ENCODE measurements around the gene SMARCC1.
A peak's percentile ranks its signal among the peaks of the same experiment; 100 is the strongest.
"Not testable (repeated sequence)": the region's sequence is repeated elsewhere in the genome, so short reads cannot be mapped to it uniquely, and the experiment has no call there.

The SMARCC1 gene

DNA sequence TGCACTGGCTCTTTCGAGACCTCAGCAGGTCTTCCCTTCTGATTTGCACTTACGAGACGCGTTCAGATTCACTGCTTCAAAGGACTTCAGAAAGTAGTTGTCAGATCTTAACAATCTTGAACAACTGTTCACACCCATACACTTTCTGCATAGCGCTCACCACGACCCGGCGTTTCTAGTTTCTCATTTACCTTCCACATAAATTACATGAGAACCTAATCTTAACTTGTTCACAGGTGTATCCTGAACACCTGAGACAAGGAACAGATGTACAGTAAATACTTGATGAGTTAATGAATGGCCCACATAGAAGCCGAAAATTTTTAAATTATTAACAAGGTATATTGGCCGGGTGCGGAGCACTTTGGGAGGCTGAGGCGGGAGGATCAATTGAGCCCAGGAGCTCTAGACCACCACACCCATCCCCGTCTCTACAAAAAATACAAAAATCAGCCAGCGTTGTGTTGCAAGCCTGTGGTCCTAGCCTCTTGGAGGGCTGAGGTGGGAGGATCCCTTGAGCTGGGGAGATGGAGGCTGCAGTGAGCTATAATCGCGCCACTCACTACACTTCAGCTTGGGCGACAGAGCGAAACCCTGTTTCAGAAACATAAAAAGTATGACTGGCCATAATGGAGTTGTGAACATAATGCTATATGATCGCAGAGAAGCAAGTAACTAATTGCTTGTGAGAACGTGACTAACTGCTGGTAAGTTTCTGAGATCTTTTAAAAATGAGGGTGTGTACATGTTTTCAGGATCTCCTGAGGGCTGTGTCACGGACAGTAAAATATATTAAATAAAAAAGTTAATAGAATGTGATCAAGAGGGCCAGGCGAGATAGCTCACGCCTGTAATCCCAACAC lies 984 bp upstream of the SMARCC1 start:
- Mint-ChIP-seq H3K9me3 (no peaks in the 10 kb centered on the region), H3K4me1 (peaks cover 16% of the 10 kb centered on the region)
- no peak for ATAC-seq

GRCh38 chr3:47780741-47781684 lies 680 bp downstream of the SMARCC1 start:
- peaks cover 55% of the 10 kb centered on the region for H3K36me3 Mint-ChIP-seq
- H3K4me3 Mint-ChIP-seq, result peak overlapping the region; percentile 91
- peak overlapping the region; percentile 98 for H3K27ac Mint-ChIP-seq
- ATAC-seq (peak; percentile 60), DNase-seq (ENCODE audit: low spot score in 2 of 2) (no peak)
- H3K4me1 Mint-ChIP-seq, result peaks cover 16% of the 10 kb centered on the region
- H3K9me3 Mint-ChIP-seq, result no peaks in the 10 kb centered on the region

More for the DNA sequence above, 984 bp upstream of the SMARCC1 start:
- H3K27ac Mint-ChIP-seq, result peak overlapping the region; percentile 98
- H3K4me3 Mint-ChIP-seq, result peak overlapping the region; percentile 91
- peaks cover 41% of the 10 kb centered on the region for H3K36me3 Mint-ChIP-seq
- no peak for DNase-seq (ENCODE audit: low spot score in 2 of 2)

DNA sequence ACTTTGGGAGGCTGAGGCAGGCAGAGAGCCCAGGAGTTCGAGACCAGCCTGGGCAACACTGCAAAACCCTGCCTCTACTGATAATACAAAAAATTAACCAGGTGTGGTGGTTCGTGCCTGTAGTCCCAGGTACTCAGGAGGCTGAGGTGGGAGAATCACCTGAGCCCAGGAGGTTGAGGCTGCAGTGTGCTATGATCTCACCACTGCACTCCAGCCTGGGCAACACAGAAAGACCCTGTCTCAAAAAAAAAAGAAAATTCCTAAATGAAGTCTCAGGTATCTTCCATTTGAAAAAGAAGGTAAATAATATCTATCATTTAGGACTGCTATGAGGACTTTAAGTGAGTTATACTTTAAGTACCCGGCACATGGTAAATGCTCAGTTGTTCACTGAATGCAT lies 2.9 kb downstream of the SMARCC1 start:
- H3K9me3 Mint-ChIP-seq, result no peaks in the 10 kb centered on the region
- H3K4me1 Mint-ChIP-seq, result peaks cover 22% of the 10 kb centered on the region
- no peak overlapping the region for H3K27ac Mint-ChIP-seq
- no peak for DNase-seq (ENCODE audit: low spot score in 2 of 2)
- H3K4me3 Mint-ChIP-seq, result no peak overlapping the region
- peaks cover 70% of the 10 kb centered on the region for H3K36me3 Mint-ChIP-seq
- ATAC-seq, result no peak

- Mint-ChIP-seq H3K9me3 (no peaks in the 10 kb centered on the region), H3K4me1 (peaks cover 7% of the 10 kb centered on the region), H3K4me3 (no peak overlapping the region), H3K36me3 (peaks cover 89% of the 10 kb centered on the region), H3K27ac (no peak overlapping the region)
- DNase-seq (ENCODE audit: low spot score in 2 of 2), result no peak
- no peak for ATAC-seq
Observed at GRCh38 chr3:47772788-47773187, 8.9 kb downstream of the SMARCC1 start.

DNA sequence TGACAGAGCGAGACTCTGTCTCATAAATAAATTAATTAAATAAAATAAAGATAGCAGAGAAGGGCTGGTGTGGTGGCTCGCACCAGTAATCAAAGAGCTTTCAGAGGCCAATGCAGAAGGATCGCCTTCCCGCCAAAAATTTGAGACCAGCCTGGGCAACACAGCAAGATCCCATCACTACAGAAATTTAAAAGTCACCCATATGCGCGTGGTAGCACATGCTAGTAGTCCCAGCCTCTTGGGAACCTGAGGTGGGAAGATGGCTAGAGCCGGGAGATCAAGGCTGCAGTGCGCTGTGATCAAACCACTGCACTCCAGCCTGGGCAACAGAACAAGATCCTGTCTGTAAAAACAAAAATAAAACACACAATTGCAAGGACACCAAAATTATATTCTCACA lies 9.6 kb downstream of the SMARCC1 start:
- no peak for ATAC-seq
- H3K4me1 Mint-ChIP-seq, result peaks cover 7% of the 10 kb centered on the region
- DNase-seq (ENCODE audit: low spot score in 2 of 2), result no peak
- no peak overlapping the region for H3K27ac Mint-ChIP-seq
- no peak overlapping the region for H3K4me3 Mint-ChIP-seq
- H3K9me3 Mint-ChIP-seq, result no peaks in the 10 kb centered on the region
- peaks cover 92% of the 10 kb centered on the region for H3K36me3 Mint-ChIP-seq

- ATAC-seq (no peak), DNase-seq (ENCODE audit: low spot score in 2 of 2) (no peak)
- Mint-ChIP-seq H3K4me3 (no peak overlapping the region), H3K27ac (no peak overlapping the region), H3K4me1 (peaks cover 10% of the 10 kb centered on the region), H3K9me3 (no peaks in the 10 kb centered on the region), H3K36me3 (peaks cover 94% of the 10 kb centered on the region)
Observed at GRCh38 chr3:47766186-47766585, 15.5 kb downstream of the SMARCC1 start.

GRCh38 chr3:47762233-47762632 lies 19.5 kb downstream of the SMARCC1 start:
- ATAC-seq (no peak), DNase-seq (ENCODE audit: low spot score in 2 of 2) (no peak)
- Mint-ChIP-seq H3K4me1 (peaks cover 10% of the 10 kb centered on the region), H3K27ac (peak overlapping the region; percentile 60), H3K9me3 (no peaks in the 10 kb centered on the region), H3K36me3 (peaks cover 85% of the 10 kb centered on the region), H3K4me3 (no peak overlapping the region)

- no peak overlapping the region for H3K4me3 Mint-ChIP-seq
- peaks cover 85% of the 10 kb centered on the region for H3K36me3 Mint-ChIP-seq
- peaks cover 10% of the 10 kb centered on the region for H3K4me1 Mint-ChIP-seq
- no peaks in the 10 kb centered on the region for H3K9me3 Mint-ChIP-seq
- no peak overlapping the region for H3K27ac Mint-ChIP-seq
- ATAC-seq (no peak), DNase-seq (ENCODE audit: low spot score in 2 of 2) (no peak)
Observed at GRCh38 chr3:47761046-47761445, 20.6 kb downstream of the SMARCC1 start.

DNA sequence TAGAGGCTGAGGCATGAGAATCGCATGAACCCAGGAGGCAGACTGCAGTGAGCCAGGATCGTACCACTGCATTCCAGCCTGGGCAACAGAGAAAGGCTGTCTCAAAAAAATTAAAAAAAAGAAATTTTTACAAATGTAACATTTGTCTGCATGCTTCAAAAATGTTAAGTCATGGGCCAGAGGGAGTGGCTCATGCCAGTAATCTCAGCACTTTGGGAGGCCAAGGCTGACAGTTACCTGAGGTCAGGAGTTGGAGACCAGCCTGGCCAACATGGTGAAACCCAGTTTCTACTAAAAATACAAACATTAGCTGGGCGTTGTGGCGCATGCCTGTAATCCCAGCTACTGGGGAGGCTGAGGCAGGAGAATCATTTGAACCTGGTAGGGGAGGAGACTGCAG lies 21.5 kb downstream of the SMARCC1 start:
- H3K4me3 Mint-ChIP-seq; H3K9me3 Mint-ChIP-seq; H3K4me1 Mint-ChIP-seq; ATAC-seq; DNase-seq (ENCODE audit: low spot score in 2 of 2): not testable (repeated sequence)
- H3K36me3 Mint-ChIP-seq, result peaks cover 85% of the 10 kb centered on the region
- H3K27ac Mint-ChIP-seq, result peak overlapping the region; percentile 26

DNA sequence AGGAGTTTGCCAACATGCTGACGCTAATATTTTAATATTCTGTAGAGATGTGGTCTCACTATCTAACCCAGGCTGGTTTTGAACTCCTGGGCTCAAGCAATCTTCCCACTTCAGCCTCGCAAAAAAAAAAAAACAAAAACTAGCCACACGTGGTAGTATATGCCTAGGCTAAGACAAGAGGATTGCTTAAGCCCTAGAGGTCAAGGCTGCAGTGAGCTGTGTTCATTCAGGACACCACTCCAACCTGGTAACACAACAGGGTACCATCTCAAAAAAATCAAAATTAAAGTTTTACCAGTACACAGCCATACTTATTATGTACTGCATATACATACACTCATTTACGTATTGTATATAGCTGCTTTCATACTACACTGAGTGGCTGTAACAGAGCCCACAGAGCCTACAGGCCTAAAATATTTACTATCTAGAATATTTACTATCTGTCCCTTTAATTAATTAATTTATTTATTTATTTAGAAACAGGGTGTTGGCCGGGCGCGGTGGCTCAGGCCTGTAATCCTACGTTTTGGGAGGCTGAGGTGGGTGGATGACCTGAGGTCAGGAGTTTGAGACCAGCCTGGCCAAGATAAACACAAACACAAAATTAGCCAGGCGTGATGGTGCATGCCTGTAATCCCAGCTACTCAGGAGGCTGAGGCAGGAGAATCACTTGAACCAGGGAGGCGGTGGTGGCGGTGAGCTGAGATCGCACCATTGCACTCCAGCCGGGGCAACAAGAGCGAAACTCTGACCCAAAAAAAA lies 23.2 kb downstream of the SMARCC1 start:
- Mint-ChIP-seq H3K27ac (no peak overlapping the region), H3K9me3 (no peaks in the 10 kb centered on the region), H3K4me3 (no peak overlapping the region), H3K36me3 (peaks cover 80% of the 10 kb centered on the region), H3K4me1 (peaks cover 10% of the 10 kb centered on the region)
- no peak for ATAC-seq
- no peak for DNase-seq (ENCODE audit: low spot score in 2 of 2)

DNA sequence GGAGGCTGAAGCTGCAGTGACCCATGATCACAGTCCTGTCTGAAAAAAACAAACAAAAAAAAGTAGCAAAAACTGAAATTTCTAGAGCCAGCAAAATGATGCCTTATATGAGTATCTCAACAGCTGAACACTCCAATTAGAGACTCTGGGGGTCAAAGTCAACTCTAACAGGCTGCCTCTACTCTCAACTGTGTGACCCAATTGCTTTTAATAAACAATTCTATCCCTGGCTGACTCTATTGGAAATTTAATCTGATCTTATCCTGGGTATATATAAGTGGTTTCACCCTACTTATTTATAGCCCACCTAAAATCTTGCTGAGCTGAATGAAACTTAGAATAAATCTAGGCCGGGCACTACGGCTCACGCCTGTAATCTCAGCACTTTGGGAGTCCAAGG lies 29.0 kb downstream of the SMARCC1 start:
- Mint-ChIP-seq H3K4me3 (no peak overlapping the region), H3K4me1 (no peaks in the 10 kb centered on the region), H3K27ac (no peak overlapping the region), H3K36me3 (peaks cover 76% of the 10 kb centered on the region), H3K9me3 (no peaks in the 10 kb centered on the region)
- ATAC-seq (no peak), DNase-seq (ENCODE audit: low spot score in 2 of 2) (no peak)

GRCh38 chr3:47750811-47751354 lies 30.8 kb downstream of the SMARCC1 start:
- H3K9me3 Mint-ChIP-seq; H3K4me1 Mint-ChIP-seq; ATAC-seq; H3K4me3 Mint-ChIP-seq; H3K27ac Mint-ChIP-seq; DNase-seq (ENCODE audit: low spot score in 2 of 2): not testable (repeated sequence)
- H3K36me3 Mint-ChIP-seq, result peaks cover 71% of the 10 kb centered on the region

DNA sequence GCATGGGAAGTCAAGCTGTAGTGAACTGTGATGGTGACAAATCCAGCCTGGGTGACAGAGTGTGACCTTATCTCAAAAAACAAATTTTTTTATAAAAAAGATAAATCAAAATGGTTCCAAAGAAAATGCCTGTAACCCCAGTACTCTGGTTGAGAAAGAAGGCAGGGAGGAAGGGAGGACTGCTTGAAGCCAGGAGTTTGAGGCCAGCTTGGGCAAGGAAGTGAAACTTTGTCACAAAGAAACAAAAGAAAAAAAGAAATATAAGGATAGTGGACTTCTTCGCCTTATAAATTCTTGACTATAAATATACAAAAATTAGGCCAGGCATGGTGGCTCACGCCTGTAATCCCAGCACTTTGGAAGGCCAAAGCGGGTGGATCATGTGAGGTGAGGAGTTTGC lies 34.1 kb downstream of the SMARCC1 start:
- DNase-seq (ENCODE audit: low spot score in 2 of 2) (no peak), ATAC-seq (no peak)
- peaks cover 78% of the 10 kb centered on the region for H3K36me3 Mint-ChIP-seq
- H3K4me1 Mint-ChIP-seq, result no peaks in the 10 kb centered on the region
- H3K9me3 Mint-ChIP-seq, result no peaks in the 10 kb centered on the region
- H3K27ac Mint-ChIP-seq, result no peak overlapping the region
- H3K4me3 Mint-ChIP-seq, result no peak overlapping the region

DNA sequence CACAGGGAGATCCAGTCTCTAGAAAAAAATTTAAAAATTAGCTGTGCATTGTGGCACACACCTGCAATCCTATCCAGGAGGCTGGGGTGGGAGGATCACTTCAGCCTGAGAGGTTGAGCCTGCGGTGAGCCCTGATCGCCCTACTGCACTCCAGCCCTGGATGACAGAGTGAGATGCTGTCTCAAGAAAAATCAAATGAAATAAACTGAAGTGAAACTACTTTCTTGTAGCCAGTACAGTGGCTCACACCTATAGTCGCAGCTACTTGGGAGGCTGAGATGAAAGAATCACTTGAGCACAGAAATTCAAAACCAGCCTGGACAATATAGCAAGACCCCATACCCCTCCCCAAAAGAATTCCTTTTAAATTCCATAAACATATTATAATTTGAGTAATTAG lies 35.4 kb downstream of the SMARCC1 start:
- Mint-ChIP-seq H3K27ac (no peak overlapping the region), H3K4me1 (no peaks in the 10 kb centered on the region), H3K4me3 (no peak overlapping the region), H3K9me3 (no peaks in the 10 kb centered on the region), H3K36me3 (peaks cover 86% of the 10 kb centered on the region)
- ATAC-seq (no peak), DNase-seq (ENCODE audit: low spot score in 2 of 2) (no peak)

- no peak overlapping the region for H3K4me3 Mint-ChIP-seq
- peaks cover 89% of the 10 kb centered on the region for H3K36me3 Mint-ChIP-seq
- ATAC-seq (no peak), DNase-seq (ENCODE audit: low spot score in 2 of 2) (no peak)
- no peaks in the 10 kb centered on the region for H3K4me1 Mint-ChIP-seq
- H3K9me3 Mint-ChIP-seq, result no peaks in the 10 kb centered on the region
- H3K27ac Mint-ChIP-seq, result no peak overlapping the region
Observed at GRCh38 chr3:47743855-47744254, 37.8 kb downstream of the SMARCC1 start.
